ENCODE measurements around the gene RPL10. TPM values are rescaled to one million over a fixed set of nuclear protein-coding genes. Genes with fewer than 3 reads are reported as not detected.

The RPL10 gene
- total and polyA plus RNA-seq, 2 of the 13 experiments (the other 11 are each of a cell fraction or from before 2014, with no cell fraction given) = 2,381 to 4,713 TPM

DNA sequence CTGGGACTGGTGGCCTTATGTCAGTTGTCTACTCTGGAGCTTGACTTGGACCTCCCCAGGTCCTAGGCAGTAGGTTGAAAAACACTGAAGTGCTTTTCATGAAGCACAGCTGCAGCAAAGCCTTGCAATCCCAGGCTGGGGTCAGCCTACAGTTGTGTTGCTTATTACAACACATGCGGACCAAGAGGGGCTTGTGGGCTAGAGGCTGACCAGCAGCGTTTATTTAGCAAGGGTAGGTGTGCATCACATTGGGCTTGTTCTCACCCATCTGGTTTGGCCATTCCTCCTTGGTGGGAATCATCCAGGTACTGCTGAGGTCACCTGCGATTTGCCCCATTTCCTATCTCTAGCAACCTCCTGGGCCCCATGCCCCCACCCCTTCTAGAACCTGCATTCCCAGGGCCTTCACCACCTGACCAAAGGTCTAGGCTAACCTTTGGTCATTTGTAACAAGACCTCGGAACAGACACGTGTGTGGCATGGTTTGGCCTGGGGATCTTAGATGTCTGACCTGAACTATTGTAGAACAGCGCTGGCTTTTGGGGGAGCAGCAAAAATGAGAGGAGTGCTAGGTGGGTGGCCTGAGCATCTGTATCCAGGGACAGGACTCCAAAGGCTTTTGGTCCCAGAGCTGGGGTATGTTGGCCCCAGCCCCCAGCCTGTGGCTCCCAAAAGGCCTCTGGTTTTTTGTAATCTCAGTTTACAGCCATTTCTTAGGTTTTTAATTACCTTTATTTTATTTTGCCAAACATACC lies 3.0 kb downstream of the RPL10 start (continued):
- TF ChIP-seq, protein P1, sequence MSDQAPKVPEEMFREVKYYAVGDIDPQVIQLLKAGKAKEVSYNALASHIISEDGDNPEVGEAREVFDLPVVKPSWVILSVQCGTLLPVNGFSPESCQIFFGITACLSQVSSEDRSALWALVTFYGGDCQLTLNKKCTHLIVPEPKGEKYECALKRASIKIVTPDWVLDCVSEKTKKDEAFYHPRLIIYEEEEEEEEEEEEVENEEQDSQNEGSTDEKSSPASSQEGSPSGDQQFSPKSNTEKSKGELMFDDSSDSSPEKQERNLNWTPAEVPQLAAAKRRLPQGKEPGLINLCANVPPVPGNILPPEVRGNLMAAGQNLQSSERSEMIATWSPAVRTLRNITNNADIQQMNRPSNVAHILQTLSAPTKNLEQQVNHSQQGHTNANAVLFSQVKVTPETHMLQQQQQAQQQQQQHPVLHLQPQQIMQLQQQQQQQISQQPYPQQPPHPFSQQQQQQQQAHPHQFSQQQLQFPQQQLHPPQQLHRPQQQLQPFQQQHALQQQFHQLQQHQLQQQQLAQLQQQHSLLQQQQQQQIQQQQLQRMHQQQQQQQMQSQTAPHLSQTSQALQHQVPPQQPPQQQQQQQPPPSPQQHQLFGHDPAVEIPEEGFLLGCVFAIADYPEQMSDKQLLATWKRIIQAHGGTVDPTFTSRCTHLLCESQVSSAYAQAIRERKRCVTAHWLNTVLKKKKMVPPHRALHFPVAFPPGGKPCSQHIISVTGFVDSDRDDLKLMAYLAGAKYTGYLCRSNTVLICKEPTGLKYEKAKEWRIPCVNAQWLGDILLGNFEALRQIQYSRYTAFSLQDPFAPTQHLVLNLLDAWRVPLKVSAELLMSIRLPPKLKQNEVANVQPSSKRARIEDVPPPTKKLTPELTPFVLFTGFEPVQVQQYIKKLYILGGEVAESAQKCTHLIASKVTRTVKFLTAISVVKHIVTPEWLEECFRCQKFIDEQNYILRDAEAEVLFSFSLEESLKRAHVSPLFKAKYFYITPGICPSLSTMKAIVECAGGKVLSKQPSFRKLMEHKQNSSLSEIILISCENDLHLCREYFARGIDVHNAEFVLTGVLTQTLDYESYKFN (CRISPR knock-in tag; conservative IDR thresholded peaks at IDR 0.05) = peak; percentile 65
- TF ChIP-seq ZEB1 (IDR thresholded peaks at IDR 0.05; ENCODE audit: insufficient replicate concordance, low read depth) (no peak), ARHGAP35 (CRISPR knock-in tag; IDR thresholded peaks at IDR 0.05; ENCODE audit: borderline replicate concordance) (no peak), ZBTB21 (CRISPR knock-in tag; IDR thresholded peaks at IDR 0.05) (no peak), MXD4 (CRISPR knock-in tag; IDR thresholded peaks at IDR 0.05) (no peak; the same call in 1 of the 2 replicates), ZSCAN31 (CRISPR knock-in tag; IDR thresholded peaks at IDR 0.05; ENCODE audit: low read depth) (0 out of 2 replicates have a peak, but pooled peaks have one; percentile 20), HOXA9 (CRISPR knock-in tag; IDR thresholded peaks at IDR 0.05; ENCODE audit: borderline replicate concordance) (no peak), ZNF326 (CRISPR knock-in tag; IDR thresholded peaks at IDR 0.05; ENCODE audit: borderline replicate concordance) (no peak), TAF15 (IDR thresholded peaks at IDR 0.05; ENCODE audit: low read depth, low read length, poor library complexity, severe bottlenecking) (no peak), FOXP1 (IDR thresholded peaks at IDR 0.05) (no peak), FOXP1 (CRISPR knock-in tag; IDR thresholded peaks at IDR 0.05) (0 out of 2 replicates have a peak, but pooled peaks have one; percentile 12), ZNF530 (CRISPR knock-in tag; IDR thresholded peaks at IDR 0.05; ENCODE audit: low read depth) (no peak), SOX6 (IDR thresholded peaks at IDR 0.05) (no peak), SOX6 (CRISPR knock-in tag; IDR thresholded peaks at IDR 0.05) (peak; percentile 7; the same call in 1 of the 2 replicates), ZNF441 (CRISPR knock-in tag; IDR thresholded peaks at IDR 0.05; ENCODE audit: borderline replicate concordance) (no peak), YEATS4 (CRISPR knock-in tag; IDR thresholded peaks at IDR 0.05; ENCODE audit: borderline replicate concordance) (no peak), KMT2A (CRISPR knock-in tag; IDR thresholded peaks at IDR 0.05) (no peak), MBD4 (IDR thresholded peaks at IDR 0.05; ENCODE audit: borderline replicate concordance, low read length) (peak; percentile 38)
- TF ChIP-seq, protein P2, sequence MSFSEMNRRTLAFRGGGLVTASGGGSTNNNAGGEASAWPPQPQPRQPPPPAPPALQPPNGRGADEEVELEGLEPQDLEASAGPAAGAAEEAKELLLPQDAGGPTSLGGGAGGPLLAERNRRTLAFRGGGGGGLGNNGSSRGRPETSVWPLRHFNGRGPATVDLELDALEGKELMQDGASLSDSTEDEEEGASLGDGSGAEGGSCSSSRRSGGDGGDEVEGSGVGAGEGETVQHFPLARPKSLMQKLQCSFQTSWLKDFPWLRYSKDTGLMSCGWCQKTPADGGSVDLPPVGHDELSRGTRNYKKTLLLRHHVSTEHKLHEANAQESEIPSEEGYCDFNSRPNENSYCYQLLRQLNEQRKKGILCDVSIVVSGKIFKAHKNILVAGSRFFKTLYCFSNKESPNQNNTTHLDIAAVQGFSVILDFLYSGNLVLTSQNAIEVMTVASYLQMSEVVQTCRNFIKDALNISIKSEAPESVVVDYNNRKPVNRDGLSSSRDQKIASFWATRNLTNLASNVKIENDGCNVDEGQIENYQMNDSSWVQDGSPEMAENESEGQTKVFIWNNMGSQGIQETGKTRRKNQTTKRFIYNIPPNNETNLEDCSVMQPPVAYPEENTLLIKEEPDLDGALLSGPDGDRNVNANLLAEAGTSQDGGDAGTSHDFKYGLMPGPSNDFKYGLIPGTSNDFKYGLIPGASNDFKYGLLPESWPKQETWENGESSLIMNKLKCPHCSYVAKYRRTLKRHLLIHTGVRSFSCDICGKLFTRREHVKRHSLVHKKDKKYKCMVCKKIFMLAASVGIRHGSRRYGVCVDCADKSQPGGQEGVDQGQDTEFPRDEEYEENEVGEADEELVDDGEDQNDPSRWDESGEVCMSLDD (CRISPR knock-in tag; IDR thresholded peaks at IDR 0.05; ENCODE audit: borderline replicate concordance) = no peak
- TF ChIP-seq, protein P3, sequence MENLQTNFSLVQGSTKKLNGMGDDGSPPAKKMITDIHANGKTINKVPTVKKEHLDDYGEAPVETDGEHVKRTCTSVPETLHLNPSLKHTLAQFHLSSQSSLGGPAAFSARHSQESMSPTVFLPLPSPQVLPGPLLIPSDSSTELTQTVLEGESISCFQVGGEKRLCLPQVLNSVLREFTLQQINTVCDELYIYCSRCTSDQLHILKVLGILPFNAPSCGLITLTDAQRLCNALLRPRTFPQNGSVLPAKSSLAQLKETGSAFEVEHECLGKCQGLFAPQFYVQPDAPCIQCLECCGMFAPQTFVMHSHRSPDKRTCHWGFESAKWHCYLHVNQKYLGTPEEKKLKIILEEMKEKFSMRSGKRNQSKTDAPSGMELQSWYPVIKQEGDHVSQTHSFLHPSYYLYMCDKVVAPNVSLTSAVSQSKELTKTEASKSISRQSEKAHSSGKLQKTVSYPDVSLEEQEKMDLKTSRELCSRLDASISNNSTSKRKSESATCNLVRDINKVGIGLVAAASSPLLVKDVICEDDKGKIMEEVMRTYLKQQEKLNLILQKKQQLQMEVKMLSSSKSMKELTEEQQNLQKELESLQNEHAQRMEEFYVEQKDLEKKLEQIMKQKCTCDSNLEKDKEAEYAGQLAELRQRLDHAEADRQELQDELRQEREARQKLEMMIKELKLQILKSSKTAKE (CRISPR knock-in tag; IDR thresholded peaks at IDR 0.05; ENCODE audit: borderline replicate concordance) = no peak

Data from HepG2 (cell line).